Measurements from ENCODE around the gene SLC6A1. TPM values are rescaled to one million over a fixed set of nuclear protein-coding genes. Genes with fewer than 3 reads are reported as not detected.

The SLC6A1 gene
- not detected in 2 replicates for total RNA-seq

DNA sequence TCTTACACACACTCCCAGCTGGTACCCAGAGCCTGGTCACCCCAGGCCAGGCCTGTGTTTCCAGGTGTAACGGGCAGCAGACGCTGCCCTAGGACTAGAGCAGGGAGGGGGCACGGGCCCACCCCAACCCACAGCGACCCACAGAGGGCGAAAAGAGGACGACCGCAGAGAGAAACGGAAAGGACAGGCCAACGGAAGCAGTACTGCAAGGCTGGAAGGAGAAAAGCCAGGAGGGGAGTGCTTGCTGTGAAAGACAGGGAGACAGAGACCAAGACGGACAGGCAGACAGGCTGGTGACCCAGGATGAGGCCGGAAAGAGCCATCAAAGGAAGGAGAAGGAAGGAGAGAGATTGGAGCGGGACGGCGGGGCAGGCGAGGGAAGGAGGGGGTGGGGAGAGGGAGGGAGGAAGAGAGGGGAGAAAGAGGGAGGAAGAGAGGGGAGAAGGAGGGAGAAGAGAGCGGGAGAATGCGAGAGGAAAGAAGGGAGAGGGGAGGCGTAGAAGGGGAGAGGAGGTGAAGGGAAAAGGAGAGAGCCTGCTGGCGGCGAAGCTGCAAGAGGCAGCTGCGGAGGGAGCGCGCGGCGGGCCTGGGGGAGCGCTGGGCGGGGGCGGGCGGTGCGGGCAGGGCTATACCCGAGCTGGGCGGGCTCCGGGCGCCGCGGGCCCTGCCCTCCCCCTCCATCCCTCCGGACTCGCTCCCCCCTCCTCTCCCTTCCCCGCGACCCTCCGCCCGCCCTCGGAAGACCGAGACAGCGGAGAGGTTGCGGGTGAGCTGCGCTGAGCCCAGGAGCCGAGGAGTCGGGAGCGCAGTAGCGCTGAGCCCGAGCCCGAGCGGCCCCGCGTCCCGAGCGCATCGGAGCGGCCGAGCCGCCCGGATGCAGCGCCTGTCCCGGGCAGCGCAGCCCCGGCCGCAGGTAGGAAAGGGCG, at the start of gene SLC6A1:
Gene SLC6A1, plus strand, starts transcription at position 732 of the 926 bp plus-strand sequence. CDS start 24,464 bp downstream, outside the sequence.

Other genes with a start within 250 kb of the SLC6A1 start
- not detected in 2 replicates for gene SLC6A11, start 176.5 kb upstream of the SLC6A1 start, total RNA-seq
- gene HRH1, start 161.7 kb downstream of the SLC6A1 start, total RNA-seq: 4.9 and 8.6 TPM in 2 replicates